ENCODE data around the gene RALB.
A peak's percentile ranks its signal among the peaks of the same experiment; 100 is the strongest.

The RALB gene, protein sequence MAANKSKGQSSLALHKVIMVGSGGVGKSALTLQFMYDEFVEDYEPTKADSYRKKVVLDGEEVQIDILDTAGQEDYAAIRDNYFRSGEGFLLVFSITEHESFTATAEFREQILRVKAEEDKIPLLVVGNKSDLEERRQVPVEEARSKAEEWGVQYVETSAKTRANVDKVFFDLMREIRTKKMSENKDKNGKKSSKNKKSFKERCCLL

DNA sequence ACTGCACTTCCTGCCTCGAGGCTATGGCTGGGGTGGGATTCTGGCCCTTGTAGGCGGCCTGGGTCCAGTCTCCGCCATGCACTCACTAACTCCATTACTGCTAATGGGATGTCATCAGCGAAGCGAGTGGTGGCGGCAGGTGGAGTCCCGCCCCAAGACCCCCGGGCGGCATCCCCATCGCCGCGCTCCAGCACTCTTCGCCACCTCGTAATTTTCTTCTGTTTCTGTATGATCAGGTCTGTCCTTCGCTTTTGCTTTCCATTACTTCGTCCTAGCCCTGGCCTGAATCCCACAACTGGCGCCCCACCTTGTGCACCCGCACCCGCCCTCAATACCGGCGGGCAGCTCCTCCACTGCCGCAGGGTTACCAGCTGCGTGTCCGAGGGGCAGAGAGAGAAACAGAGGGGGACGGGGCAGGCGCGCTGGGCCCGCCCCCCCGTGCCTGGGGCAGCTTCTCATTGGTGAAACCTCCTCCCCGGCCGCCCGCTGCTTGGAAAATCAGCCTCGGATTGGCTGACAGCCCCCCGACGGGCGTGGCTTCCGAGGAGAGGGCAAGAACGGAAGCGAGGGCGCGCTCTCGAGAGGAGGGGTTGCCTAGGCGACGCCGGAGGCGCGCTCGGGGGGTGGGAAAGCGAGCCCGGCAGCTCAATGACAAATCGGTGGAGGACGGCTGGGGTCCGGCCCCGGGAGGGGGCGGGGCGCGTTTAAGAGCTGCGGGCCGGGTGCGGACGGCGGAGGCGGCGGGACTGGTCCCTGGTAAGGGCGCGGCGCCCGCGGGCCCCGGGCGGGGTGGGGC, at the start of gene RALB:
Gene RALB, plus strand, starts transcription at position 628 of the 796 bp plus-strand sequence. CDS start 25,813 bp downstream, outside the sequence.
- H3K9me3 ChIP-seq (ENCODE audit: control insufficient read depth, insufficient read depth, low read depth, low read length) = no peaks in the 10 kb centered on the region
- ChIA-PET POLR2A (interaction anchor here (0.7 to 1.9 kb wide), 11 partner anchors 13 to 493 kb away, joined by 3 to 14 read pairs (median 4); partner anchors contain the start of genes EPB41L5, PTPN4 and TMEM185B), CTCF (interaction anchor here (0.6 to 3.7 kb wide), 4 partner anchors 12 to 827 kb away, joined by 3 to 13 read pairs (median 4); no protein-coding TSS in a partner anchor)
- peak within 1 kb of the TSS; percentile 59; the same call in 1 of the 2 replicates for H3K27ac ChIP-seq (ENCODE audit: extremely low read depth, low read depth, low read length)
- peak within 1 kb of the TSS; percentile 63 for H3K4me3 ChIP-seq (ENCODE audit: low read depth, low read length)
- H3K36me3 ChIP-seq (ENCODE audit: control insufficient read depth in 2 of 2, insufficient read depth in 1 of 2, low read length in 2 of 2) = no peaks in the 10 kb centered on the region
- peaks cover 2% of the 10 kb centered on the region; the same call in 1 of the 2 replicates for H3K4me1 ChIP-seq (ENCODE audit: control insufficient read depth, insufficient read depth, low read length)
- TF ChIP-seq, protein P1, sequence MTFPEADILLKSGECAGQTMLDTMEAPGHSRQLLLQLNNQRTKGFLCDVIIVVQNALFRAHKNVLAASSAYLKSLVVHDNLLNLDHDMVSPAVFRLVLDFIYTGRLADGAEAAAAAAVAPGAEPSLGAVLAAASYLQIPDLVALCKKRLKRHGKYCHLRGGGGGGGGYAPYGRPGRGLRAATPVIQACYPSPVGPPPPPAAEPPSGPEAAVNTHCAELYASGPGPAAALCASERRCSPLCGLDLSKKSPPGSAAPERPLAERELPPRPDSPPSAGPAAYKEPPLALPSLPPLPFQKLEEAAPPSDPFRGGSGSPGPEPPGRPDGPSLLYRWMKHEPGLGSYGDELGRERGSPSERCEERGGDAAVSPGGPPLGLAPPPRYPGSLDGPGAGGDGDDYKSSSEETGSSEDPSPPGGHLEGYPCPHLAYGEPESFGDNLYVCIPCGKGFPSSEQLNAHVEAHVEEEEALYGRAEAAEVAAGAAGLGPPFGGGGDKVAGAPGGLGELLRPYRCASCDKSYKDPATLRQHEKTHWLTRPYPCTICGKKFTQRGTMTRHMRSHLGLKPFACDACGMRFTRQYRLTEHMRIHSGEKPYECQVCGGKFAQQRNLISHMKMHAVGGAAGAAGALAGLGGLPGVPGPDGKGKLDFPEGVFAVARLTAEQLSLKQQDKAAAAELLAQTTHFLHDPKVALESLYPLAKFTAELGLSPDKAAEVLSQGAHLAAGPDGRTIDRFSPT (tag by site-specific recombination; IDR thresholded peaks at IDR 0.05) = peak; percentile 81
- no peak for TF ChIP-seq ZNF701 (tag by site-specific recombination; IDR thresholded peaks at IDR 0.05)
- TF ChIP-seq ZNF146 (tag by site-specific recombination; IDR thresholded peaks at IDR 0.05) = peak; percentile 75
- TF ChIP-seq, protein P2, sequence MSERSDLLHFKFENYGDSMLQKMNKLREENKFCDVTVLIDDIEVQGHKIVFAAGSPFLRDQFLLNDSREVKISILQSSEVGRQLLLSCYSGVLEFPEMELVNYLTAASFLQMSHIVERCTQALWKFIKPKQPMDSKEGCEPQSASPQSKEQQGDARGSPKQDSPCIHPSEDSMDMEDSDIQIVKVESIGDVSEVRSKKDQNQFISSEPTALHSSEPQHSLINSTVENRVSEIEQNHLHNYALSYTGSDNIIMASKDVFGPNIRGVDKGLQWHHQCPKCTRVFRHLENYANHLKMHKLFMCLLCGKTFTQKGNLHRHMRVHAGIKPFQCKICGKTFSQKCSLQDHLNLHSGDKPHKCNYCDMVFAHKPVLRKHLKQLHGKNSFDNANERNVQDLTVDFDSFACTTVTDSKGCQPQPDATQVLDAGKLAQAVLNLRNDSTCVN (tag by site-specific recombination; optimal IDR thresholded peaks at IDR 0.05) = peak; percentile 91
- peak; percentile 84 for TF ChIP-seq GLIS2 (tag by site-specific recombination; IDR thresholded peaks at IDR 0.05)
- no peak for TF ChIP-seq ZFHX2 (tag by site-specific recombination; conservative IDR thresholded peaks at IDR 0.05)
- TF ChIP-seq, protein P3, sequence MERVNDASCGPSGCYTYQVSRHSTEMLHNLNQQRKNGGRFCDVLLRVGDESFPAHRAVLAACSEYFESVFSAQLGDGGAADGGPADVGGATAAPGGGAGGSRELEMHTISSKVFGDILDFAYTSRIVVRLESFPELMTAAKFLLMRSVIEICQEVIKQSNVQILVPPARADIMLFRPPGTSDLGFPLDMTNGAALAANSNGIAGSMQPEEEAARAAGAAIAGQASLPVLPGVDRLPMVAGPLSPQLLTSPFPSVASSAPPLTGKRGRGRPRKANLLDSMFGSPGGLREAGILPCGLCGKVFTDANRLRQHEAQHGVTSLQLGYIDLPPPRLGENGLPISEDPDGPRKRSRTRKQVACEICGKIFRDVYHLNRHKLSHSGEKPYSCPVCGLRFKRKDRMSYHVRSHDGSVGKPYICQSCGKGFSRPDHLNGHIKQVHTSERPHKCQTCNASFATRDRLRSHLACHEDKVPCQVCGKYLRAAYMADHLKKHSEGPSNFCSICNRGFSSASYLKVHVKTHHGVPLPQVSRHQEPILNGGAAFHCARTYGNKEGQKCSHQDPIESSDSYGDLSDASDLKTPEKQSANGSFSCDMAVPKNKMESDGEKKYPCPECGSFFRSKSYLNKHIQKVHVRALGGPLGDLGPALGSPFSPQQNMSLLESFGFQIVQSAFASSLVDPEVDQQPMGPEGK (tag by site-specific recombination; IDR thresholded peaks at IDR 0.05) = peak; percentile 81
- peak; percentile 53; the same call in 1 of the 2 replicates for TF ChIP-seq ZBTB20 (tag by site-specific recombination; IDR thresholded peaks at IDR 0.05)
- TF ChIP-seq, protein P4, sequence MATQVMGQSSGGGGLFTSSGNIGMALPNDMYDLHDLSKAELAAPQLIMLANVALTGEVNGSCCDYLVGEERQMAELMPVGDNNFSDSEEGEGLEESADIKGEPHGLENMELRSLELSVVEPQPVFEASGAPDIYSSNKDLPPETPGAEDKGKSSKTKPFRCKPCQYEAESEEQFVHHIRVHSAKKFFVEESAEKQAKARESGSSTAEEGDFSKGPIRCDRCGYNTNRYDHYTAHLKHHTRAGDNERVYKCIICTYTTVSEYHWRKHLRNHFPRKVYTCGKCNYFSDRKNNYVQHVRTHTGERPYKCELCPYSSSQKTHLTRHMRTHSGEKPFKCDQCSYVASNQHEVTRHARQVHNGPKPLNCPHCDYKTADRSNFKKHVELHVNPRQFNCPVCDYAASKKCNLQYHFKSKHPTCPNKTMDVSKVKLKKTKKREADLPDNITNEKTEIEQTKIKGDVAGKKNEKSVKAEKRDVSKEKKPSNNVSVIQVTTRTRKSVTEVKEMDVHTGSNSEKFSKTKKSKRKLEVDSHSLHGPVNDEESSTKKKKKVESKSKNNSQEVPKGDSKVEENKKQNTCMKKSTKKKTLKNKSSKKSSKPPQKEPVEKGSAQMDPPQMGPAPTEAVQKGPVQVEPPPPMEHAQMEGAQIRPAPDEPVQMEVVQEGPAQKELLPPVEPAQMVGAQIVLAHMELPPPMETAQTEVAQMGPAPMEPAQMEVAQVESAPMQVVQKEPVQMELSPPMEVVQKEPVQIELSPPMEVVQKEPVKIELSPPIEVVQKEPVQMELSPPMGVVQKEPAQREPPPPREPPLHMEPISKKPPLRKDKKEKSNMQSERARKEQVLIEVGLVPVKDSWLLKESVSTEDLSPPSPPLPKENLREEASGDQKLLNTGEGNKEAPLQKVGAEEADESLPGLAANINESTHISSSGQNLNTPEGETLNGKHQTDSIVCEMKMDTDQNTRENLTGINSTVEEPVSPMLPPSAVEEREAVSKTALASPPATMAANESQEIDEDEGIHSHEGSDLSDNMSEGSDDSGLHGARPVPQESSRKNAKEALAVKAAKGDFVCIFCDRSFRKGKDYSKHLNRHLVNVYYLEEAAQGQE (tag by site-specific recombination; IDR thresholded peaks at IDR 0.05) = 0 out of 2 replicates have a peak, but pooled peaks have one; percentile 23
- TF ChIP-seq ZNF394 (tag by site-specific recombination; IDR thresholded peaks at IDR 0.05; ENCODE audit: borderline replicate concordance) = peak; percentile 68; the same call in 1 of the 2 replicates
- TF ChIP-seq ZNF223 (tag by site-specific recombination; IDR thresholded peaks at IDR 0.05) = peak; percentile 86
- peak; percentile 40; the same call in 1 of the 2 replicates for TF ChIP-seq ZEB2 (tag by site-specific recombination; IDR thresholded peaks at IDR 0.05)
- no peak for TF ChIP-seq ZNF501 (tag by site-specific recombination; IDR thresholded peaks at IDR 0.05)
- TF ChIP-seq ZXDB (tag by site-specific recombination; IDR thresholded peaks at IDR 0.05) = peak; percentile 97
- peak; percentile 75 for TF ChIP-seq ZIC2 (tag by site-specific recombination; IDR thresholded peaks at IDR 0.05)
- TF ChIP-seq, protein P5, sequence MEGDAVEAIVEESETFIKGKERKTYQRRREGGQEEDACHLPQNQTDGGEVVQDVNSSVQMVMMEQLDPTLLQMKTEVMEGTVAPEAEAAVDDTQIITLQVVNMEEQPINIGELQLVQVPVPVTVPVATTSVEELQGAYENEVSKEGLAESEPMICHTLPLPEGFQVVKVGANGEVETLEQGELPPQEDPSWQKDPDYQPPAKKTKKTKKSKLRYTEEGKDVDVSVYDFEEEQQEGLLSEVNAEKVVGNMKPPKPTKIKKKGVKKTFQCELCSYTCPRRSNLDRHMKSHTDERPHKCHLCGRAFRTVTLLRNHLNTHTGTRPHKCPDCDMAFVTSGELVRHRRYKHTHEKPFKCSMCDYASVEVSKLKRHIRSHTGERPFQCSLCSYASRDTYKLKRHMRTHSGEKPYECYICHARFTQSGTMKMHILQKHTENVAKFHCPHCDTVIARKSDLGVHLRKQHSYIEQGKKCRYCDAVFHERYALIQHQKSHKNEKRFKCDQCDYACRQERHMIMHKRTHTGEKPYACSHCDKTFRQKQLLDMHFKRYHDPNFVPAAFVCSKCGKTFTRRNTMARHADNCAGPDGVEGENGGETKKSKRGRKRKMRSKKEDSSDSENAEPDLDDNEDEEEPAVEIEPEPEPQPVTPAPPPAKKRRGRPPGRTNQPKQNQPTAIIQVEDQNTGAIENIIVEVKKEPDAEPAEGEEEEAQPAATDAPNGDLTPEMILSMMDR (tag by site-specific recombination; IDR thresholded peaks at IDR 0.05) = 0 out of 2 replicates have a peak, but pooled peaks have one; percentile 30
- TF ChIP-seq, protein P6, sequence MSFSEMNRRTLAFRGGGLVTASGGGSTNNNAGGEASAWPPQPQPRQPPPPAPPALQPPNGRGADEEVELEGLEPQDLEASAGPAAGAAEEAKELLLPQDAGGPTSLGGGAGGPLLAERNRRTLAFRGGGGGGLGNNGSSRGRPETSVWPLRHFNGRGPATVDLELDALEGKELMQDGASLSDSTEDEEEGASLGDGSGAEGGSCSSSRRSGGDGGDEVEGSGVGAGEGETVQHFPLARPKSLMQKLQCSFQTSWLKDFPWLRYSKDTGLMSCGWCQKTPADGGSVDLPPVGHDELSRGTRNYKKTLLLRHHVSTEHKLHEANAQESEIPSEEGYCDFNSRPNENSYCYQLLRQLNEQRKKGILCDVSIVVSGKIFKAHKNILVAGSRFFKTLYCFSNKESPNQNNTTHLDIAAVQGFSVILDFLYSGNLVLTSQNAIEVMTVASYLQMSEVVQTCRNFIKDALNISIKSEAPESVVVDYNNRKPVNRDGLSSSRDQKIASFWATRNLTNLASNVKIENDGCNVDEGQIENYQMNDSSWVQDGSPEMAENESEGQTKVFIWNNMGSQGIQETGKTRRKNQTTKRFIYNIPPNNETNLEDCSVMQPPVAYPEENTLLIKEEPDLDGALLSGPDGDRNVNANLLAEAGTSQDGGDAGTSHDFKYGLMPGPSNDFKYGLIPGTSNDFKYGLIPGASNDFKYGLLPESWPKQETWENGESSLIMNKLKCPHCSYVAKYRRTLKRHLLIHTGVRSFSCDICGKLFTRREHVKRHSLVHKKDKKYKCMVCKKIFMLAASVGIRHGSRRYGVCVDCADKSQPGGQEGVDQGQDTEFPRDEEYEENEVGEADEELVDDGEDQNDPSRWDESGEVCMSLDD (tag by site-specific recombination; IDR thresholded peaks at IDR 0.05) = 0 out of 2 replicates have a peak, but pooled peaks have one; percentile 29
- TF ChIP-seq ZNF23 (tag by site-specific recombination; IDR thresholded peaks at IDR 0.05; ENCODE audit: borderline replicate concordance) = no peak
- TF ChIP-seq IKZF3 (tag by site-specific recombination; IDR thresholded peaks at IDR 0.05) = no peak

Data from HEK293 (cell line).